Pons (tissue), 1 donor: ENCODE results near the gene DSG4.

Source experiments
- DNase-seq: peaks from one replicate; pipeline ENCODE4 v3.0.0-alpha.2; 2016; ENCODE audit warnings: low spot score

The DSG4 gene

GRCh38 chr18:31446854-31447253, 70.3 kb downstream of the DSG4 start:
- no peak for DNase-seq

- DNase-seq = no peak
Measured at GRCh38 chr18:31447530-31448191, 71.1 kb downstream of the DSG4 start, which contains the start of gene DSG3. Gene DSG3, plus strand, starts transcription at chr18:31447741. Its CDS starts 137 bp downstream, at chr18:31447878.

GRCh38 chr18:31450409-31450808, 73.8 kb downstream of the DSG4 start:
- no peak for DNase-seq

- no peak for DNase-seq
Measured at GRCh38 chr18:31451625-31452024, 75.0 kb downstream of the DSG4 start.

- no peak for DNase-seq
Measured at GRCh38 chr18:31454066-31454708, 77.6 kb downstream of the DSG4 start.
